Smooth muscle cell (in vitro differentiated cells): ENCODE measurements around the gene UGT1A4. TPM values are rescaled to one million over a fixed set of nuclear protein-coding genes. Genes with fewer than 3 reads are reported as not detected.

ENCODE experiments used
- DNase-seq: peaks from one replicate; lab custom pipeline; 2025; ENCODE audit not compliant: unreplicated experiment; lab: John Stamatoyannopoulos, UW
- H2AFZ ChIP-seq: fragments of 200-600 bp; sonication (generic); 2 replicates; pipeline ENCODE4 v1.6.0; 2016; ENCODE audit warnings: antibody characterized with exemption, low read depth, mild to moderate bottlenecking
- H3F3A ChIP-seq: fragments of 200-600 bp; sonication (generic); 2 replicates; pipeline ENCODE4 v1.6.0; 2017; ENCODE audit warnings: antibody characterized with exemption, low read depth
- H3K27ac ChIP-seq: fragments of 200-600 bp; sonication (generic); 2 replicates; pipeline ENCODE4 v1.5.1; 2016; ENCODE audit warnings: low read depth, mild to moderate bottlenecking
- H3K27me3 ChIP-seq: fragments of 200-600 bp; sonication (generic); 2 replicates; pipeline ENCODE4 v1.6.1; 2016; ENCODE audit warnings: low read depth, mild to moderate bottlenecking
- H3K36me3 ChIP-seq: fragments of 200-600 bp; sonication (generic); 2 replicates; pipeline ENCODE4 v1.5.1; 2016; ENCODE audit warnings: low read depth
- H3K4me1 ChIP-seq: fragments of 200-600 bp; sonication (generic); 2 replicates; pipeline ENCODE4 v1.5.1; 2016; ENCODE audit warnings: low read depth
- H3K4me2 ChIP-seq: fragments of 200-600 bp; sonication (generic); 2 replicates; pipeline ENCODE4 v1.6.0; 2016; ENCODE audit warnings: mild to moderate bottlenecking
- H3K4me3 ChIP-seq: fragments of 200-600 bp; sonication (generic); 2 replicates; pipeline ENCODE4 v1.5.1; 2016; ENCODE audit warnings: mild to moderate bottlenecking
- H3K79me2 ChIP-seq: fragments of 200-600 bp; sonication (generic); 2 replicates; pipeline ENCODE4 v1.6.0; 2016; ENCODE audit warnings: low read depth, mild to moderate bottlenecking
- H3K9ac ChIP-seq: fragments of 200-600 bp; sonication (generic); 2 replicates; pipeline ENCODE4 v1.6.0; 2016; ENCODE audit warnings: low read depth
- H3K9me3 ChIP-seq: fragments of 200-600 bp; sonication (generic); replicated peaks from 2 replicates; pipeline ENCODE4 v1.5.1; 2016; ENCODE audit warnings: low read depth
- H4K20me1 ChIP-seq: fragments of 200-600 bp; sonication (generic); 2 replicates; pipeline ENCODE4 v1.6.0; 2016; ENCODE audit warnings: low read depth
- CTCF ChIP-seq: fragments of 200-600 bp; sonication (generic); IDR thresholded peaks from 2 replicates; pipeline ENCODE4 v1.5.1; 2017; ENCODE audit warnings: borderline replicate concordance, mild to moderate bottlenecking, antibody characterized with exemption; ENCODE audit not compliant: insufficient read depth, poor library complexity, severe bottlenecking
- WGBS: methylation state at CpG from one replicate; pipeline ENCODE4 v1.1.7; 2016; ENCODE audit warnings: low lambda C conversion rate; 5-methylcytosine and 5-hydroxymethylcytosine counted together
- polyA plus RNA-seq: library from polyadenylated mRNA; unstranded; fragments of >200 nt; fragmentation: Nextera tagmentation; extraction: Ambion mirVana; gene quantifications from 2 replicates; pipeline ENCODE4 v1.2.1, GENCODE V29; 2016
- total RNA-seq: library from RNA; depleted of rRNA; stranded (reverse); fragments of >200 nt; gene quantifications from 2 replicates; pipeline ENCODE4 v1.2.3, GENCODE V29; 2014

Gene UGT1A4
- total and polyA plus RNA-seq, 2 experiments from 2014 or later, result not detected

GRCh38 chr2:233801357-233802131, 83.0 kb downstream of the UGT1A4 start:
- no peak for TF ChIP-seq CTCF
- Histone ChIP-seq H2AFZ (no peak overlapping the region), H3K4me1 (no peaks in the 10 kb centered on the region), H3K27me3 (no peaks in the 10 kb centered on the region), H3K9me3 (no peaks in the 10 kb centered on the region), H3K27ac (no peak overlapping the region), H3K9ac (no peak overlapping the region), H3K4me2 (no peak overlapping the region), H3F3A (no peaks in the 10 kb centered on the region), H3K36me3 (no peaks in the 10 kb centered on the region), H3K4me3 (no peak overlapping the region), H3K79me2 (no peaks in the 10 kb centered on the region), H4K20me1 (no peaks in the 10 kb centered on the region)
- no peak for DNase-seq
- WGBS, result 78% methylated on average over 9 of the region's 9 CpGs

GRCh38 chr2:233802132-233802815, 83.7 kb downstream of the UGT1A4 start:
- no peaks in the 10 kb centered on the region for H4K20me1 ChIP-seq
- no peak overlapping the region for H3K4me2 ChIP-seq
- H3K36me3 ChIP-seq, result no peaks in the 10 kb centered on the region
- 81% methylated on average over 3 of the region's 3 CpGs for WGBS
- no peaks in the 10 kb centered on the region for H3K27me3 ChIP-seq
- TF ChIP-seq CTCF, result no peak
- H3K4me3 ChIP-seq, result no peak overlapping the region
- no peaks in the 10 kb centered on the region for H3K9me3 ChIP-seq
- DNase-seq, result no peak
- no peaks in the 10 kb centered on the region for H3K79me2 ChIP-seq
- no peak overlapping the region for H2AFZ ChIP-seq
- H3K4me1 ChIP-seq, result no peaks in the 10 kb centered on the region
- H3K27ac ChIP-seq, result no peak overlapping the region
- no peaks in the 10 kb centered on the region for H3F3A ChIP-seq
- H3K9ac ChIP-seq, result no peak overlapping the region

DNA sequence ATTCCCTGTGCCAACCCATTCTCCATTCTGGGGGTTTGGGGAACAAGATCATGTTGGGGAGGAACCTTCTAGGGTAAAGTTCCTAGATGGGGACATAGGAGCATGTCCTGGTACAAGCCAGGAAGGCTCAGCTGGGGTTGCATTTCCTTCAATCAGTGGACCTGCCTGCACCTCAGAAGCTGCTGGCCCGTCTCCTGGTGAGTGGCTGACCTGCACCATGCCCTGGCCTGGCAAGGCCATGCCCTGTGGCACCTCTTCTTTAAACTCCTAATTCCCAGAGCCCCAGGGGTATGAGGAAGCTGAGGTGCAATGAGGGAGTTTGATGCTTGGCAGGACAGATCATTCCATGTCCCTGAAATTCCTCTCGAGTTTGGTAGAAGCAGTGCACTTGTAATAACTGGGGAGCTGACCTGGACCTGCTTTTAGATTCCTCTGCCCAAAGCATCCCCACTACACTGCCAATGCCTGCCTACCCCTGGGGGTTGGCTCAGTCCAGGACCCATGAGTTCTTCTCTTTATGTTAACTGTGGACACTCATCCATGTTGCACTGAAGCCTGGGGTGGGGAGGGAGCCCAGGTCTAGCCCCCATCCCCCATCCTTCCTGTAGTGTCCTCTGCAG, 84.9 kb downstream of the UGT1A4 start:
- H3K27me3 ChIP-seq, result no peaks in the 10 kb centered on the region
- no peaks in the 10 kb centered on the region for H3K36me3 ChIP-seq
- H2AFZ ChIP-seq, result no peak overlapping the region
- H3K27ac ChIP-seq, result no peak overlapping the region
- H4K20me1 ChIP-seq, result no peaks in the 10 kb centered on the region
- no peaks in the 10 kb centered on the region for H3K9me3 ChIP-seq
- no peaks in the 10 kb centered on the region for H3K4me1 ChIP-seq
- no peaks in the 10 kb centered on the region for H3K79me2 ChIP-seq
- WGBS, result 77% methylated on average over 2 of the region's 2 CpGs
- H3K9ac ChIP-seq, result no peak overlapping the region
- TF ChIP-seq CTCF, result no peak
- no peaks in the 10 kb centered on the region for H3F3A ChIP-seq
- no peak overlapping the region for H3K4me3 ChIP-seq
- no peak for DNase-seq
- no peak overlapping the region for H3K4me2 ChIP-seq
